GM21360 (cell line): Measurements from ENCODE around the gene STK10.
A peak's percentile ranks its signal among the peaks of the same experiment; 100 is the strongest.
"Not testable (repeated sequence)": the region's sequence is repeated elsewhere in the genome, so short reads cannot be mapped to it uniquely, and the experiment has no call there.

Source experiments
- ATAC-seq: cut with Tn5 transposase; IDR thresholded peaks from one replicate; pipeline ENCODE4 v1.9.1; 2021; ENCODE audit warnings: mild to moderate bottlenecking, moderate library complexity; ENCODE audit not compliant: unreplicated experiment

STK10 gene

GRCh38 chr5:172167895-172168294 is 20.1 kb downstream of the STK10 start:
- no peak for ATAC-seq

GRCh38 chr5:172166030-172166826 is 21.8 kb downstream of the STK10 start:
- no peak for ATAC-seq

- ATAC-seq: peak; percentile 71
These were observed 22.6 kb downstream of the STK10 start for GRCh38 chr5:172165465-172165864.

GRCh38 chr5:172164769-172165212 is 23.2 kb downstream of the STK10 start:
- no peak for ATAC-seq

GRCh38 chr5:172163346-172163745 is 24.7 kb downstream of the STK10 start:
- ATAC-seq: no peak

- ATAC-seq: no peak
These were observed 25.1 kb downstream of the STK10 start for GRCh38 chr5:172162987-172163343.

- no peak for ATAC-seq
These were observed 25.6 kb downstream of the STK10 start for GRCh38 chr5:172162323-172162986.

- ATAC-seq: no peak
These were observed 27.5 kb downstream of the STK10 start for GRCh38 chr5:172160506-172160905.

- no peak for ATAC-seq
These were observed 29.0 kb downstream of the STK10 start for GRCh38 chr5:172159016-172159415.

GRCh38 chr5:172156541-172156994 is 31.5 kb downstream of the STK10 start:
- ATAC-seq: no peak

- ATAC-seq: not testable (repeated sequence)
These were observed 32.9 kb downstream of the STK10 start for GRCh38 chr5:172155101-172155500.

GRCh38 chr5:172153695-172154094 is 34.3 kb downstream of the STK10 start:
- ATAC-seq: no peak

- ATAC-seq: no peak
These were observed 36.3 kb downstream of the STK10 start for GRCh38 chr5:172151661-172152210.

GRCh38 chr5:172150514-172151425 is 37.3 kb downstream of the STK10 start:
- peak; percentile 56 for ATAC-seq

GRCh38 chr5:172149481-172149880 is 38.5 kb downstream of the STK10 start:
- not testable (repeated sequence) for ATAC-seq

- ATAC-seq: no peak
These were observed 39.0 kb downstream of the STK10 start for GRCh38 chr5:172149073-172149472.

GRCh38 chr5:172148381-172148780 is 39.6 kb downstream of the STK10 start:
- ATAC-seq: no peak

- no peak for ATAC-seq
These were observed 40.2 kb downstream of the STK10 start for GRCh38 chr5:172147857-172148256.

GRCh38 chr5:172146748-172147092 is 41.3 kb downstream of the STK10 start:
- ATAC-seq: no peak

- ATAC-seq: no peak
These were observed 41.9 kb downstream of the STK10 start for GRCh38 chr5:172145870-172146747.
